ENCODE results near the gene SP5. TPM values are rescaled to one million over a fixed set of nuclear protein-coding genes. Genes with fewer than 3 reads are reported as not detected.

SP5 gene
- total RNA-seq, 1 experiment from 2014 or later: 161 TPM

GRCh38 chr2:170710609-170710979 is 4.5 kb upstream of the SP5 start:
- ChIA-PET POLR2A (no interaction called here), CTCF (no interaction called here)
- TF ChIP-seq CTCF (IDR thresholded peaks at IDR 0.05; ENCODE audit: insufficient read depth in 1 of 2, low read depth in 1 of 2, low read length in 1 of 2, severe bottlenecking in 1 of 2, unreplicated experiment in 1 of 2): no peak
- intact Hi-C loops (cut with micrococcal nuclease; ENCODE audit: unreplicated experiment): loop anchor here (5.0 kb wide), 2 partner anchors 178 to 263 kb away; no protein-coding TSS in a partner anchor
- H3K9me3 Mint-ChIP-seq (ENCODE audit: unreplicated experiment): peaks cover 12% of the 10 kb centered on the region
- peaks cover 18% of the 10 kb centered on the region for H3K4me1 Mint-ChIP-seq (ENCODE audit: low read depth, unreplicated experiment)
- no peak for DNase-seq
- Histone ChIP-seq H3K4me3 (ENCODE audit: low read depth, low read length) (peak overlapping the region; percentile 62), H3K9me3 (no peaks in the 10 kb centered on the region), H3K36me3 (ENCODE audit: control insufficient read depth, insufficient read depth, low read length) (no peaks in the 10 kb centered on the region), H3K4me1 (peaks cover 6% of the 10 kb centered on the region; the same call in 1 of the 2 replicates), H3K27me3 (replicated peaks; ENCODE audit: control insufficient read depth, insufficient read depth, low read length) (no peaks in the 10 kb centered on the region)
- BruUV-seq (replicated peaks): no TSS peak
- H3K4me3 Mint-ChIP-seq (ENCODE audit: unreplicated experiment): peak overlapping the region; percentile 100
- H3K36me3 Mint-ChIP-seq (ENCODE audit: insufficient read depth, unreplicated experiment): peaks cover 26% of the 10 kb centered on the region
- H3K27ac Mint-ChIP-seq (ENCODE audit: unreplicated experiment): no peak overlapping the region
- no peaks in the 10 kb centered on the region for H3K27me3 Mint-ChIP-seq (ENCODE audit: insufficient read depth, unreplicated experiment)

DNA sequence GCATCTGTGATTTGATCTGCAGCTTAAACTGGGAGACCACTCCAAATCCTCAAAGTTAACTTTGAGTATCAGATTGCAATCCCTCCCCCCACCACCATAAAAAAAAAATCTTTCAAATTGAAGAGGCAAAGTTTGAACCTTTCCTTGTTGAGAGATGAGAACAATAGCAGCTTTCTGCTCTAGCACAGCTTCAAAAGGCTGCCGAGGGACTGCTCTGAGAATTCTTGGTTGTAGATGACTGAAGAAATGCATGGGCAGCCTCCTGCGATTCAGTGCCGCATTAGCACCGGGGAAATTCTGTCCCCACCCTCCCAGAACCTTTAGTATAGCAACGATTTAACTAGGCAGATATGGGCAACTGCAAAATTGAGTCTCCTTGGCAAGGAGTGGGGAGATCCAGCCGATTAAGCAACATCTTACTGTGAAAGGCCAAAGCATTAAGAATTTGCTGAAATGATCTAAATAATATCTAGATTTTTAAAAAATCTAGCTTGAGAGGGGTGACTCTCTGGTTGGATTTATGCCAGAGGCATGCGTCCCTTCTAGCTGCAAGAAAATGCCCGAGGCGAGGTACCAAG is 3.9 kb upstream of the SP5 start:
- intact Hi-C loops (cut with micrococcal nuclease; ENCODE audit: unreplicated experiment): loop anchor here (5.0 kb wide), 2 partner anchors 179 to 264 kb away; no protein-coding TSS in a partner anchor
- H3K9me3 ChIP-seq: no peaks in the 10 kb centered on the region
- no peak overlapping the region for H3K27ac Mint-ChIP-seq (ENCODE audit: unreplicated experiment)
- H3K27me3 Mint-ChIP-seq (ENCODE audit: insufficient read depth, unreplicated experiment): no peaks in the 10 kb centered on the region
- peak overlapping the region; percentile 62 for H3K4me3 ChIP-seq (ENCODE audit: low read depth, low read length)
- H3K27me3 ChIP-seq (replicated peaks; ENCODE audit: control insufficient read depth, insufficient read depth, low read length): no peaks in the 10 kb centered on the region
- H3K36me3 Mint-ChIP-seq (ENCODE audit: insufficient read depth, unreplicated experiment): peaks cover 33% of the 10 kb centered on the region
- peaks cover 6% of the 10 kb centered on the region; the same call in 1 of the 2 replicates for H3K4me1 ChIP-seq
- TF ChIP-seq CTCF (IDR thresholded peaks at IDR 0.05; ENCODE audit: insufficient read depth in 1 of 2, low read depth in 1 of 2, low read length in 1 of 2, severe bottlenecking in 1 of 2, unreplicated experiment in 1 of 2): no peak
- POLR2A ChIA-PET: interaction anchor here (0.7 kb wide), 2 partner anchors 25 to 172 kb away, joined by 3 to 6 read pairs; no protein-coding TSS in a partner anchor
- CTCF ChIA-PET: interaction anchor here (0.9 to 2.2 kb wide), 3 partner anchors 249 to 350 kb away, joined by 5 to 7 read pairs (median 6); no protein-coding TSS in a partner anchor
- peaks cover 12% of the 10 kb centered on the region for H3K9me3 Mint-ChIP-seq (ENCODE audit: unreplicated experiment)
- H3K4me3 Mint-ChIP-seq (ENCODE audit: unreplicated experiment): peak overlapping the region; percentile 100
- peaks cover 18% of the 10 kb centered on the region for H3K4me1 Mint-ChIP-seq (ENCODE audit: low read depth, unreplicated experiment)
- H3K36me3 ChIP-seq (ENCODE audit: control insufficient read depth, insufficient read depth, low read length): no peaks in the 10 kb centered on the region
- DNase-seq: no peak
- BruUV-seq (replicated peaks): TSS peak; percentile 10

DNA sequence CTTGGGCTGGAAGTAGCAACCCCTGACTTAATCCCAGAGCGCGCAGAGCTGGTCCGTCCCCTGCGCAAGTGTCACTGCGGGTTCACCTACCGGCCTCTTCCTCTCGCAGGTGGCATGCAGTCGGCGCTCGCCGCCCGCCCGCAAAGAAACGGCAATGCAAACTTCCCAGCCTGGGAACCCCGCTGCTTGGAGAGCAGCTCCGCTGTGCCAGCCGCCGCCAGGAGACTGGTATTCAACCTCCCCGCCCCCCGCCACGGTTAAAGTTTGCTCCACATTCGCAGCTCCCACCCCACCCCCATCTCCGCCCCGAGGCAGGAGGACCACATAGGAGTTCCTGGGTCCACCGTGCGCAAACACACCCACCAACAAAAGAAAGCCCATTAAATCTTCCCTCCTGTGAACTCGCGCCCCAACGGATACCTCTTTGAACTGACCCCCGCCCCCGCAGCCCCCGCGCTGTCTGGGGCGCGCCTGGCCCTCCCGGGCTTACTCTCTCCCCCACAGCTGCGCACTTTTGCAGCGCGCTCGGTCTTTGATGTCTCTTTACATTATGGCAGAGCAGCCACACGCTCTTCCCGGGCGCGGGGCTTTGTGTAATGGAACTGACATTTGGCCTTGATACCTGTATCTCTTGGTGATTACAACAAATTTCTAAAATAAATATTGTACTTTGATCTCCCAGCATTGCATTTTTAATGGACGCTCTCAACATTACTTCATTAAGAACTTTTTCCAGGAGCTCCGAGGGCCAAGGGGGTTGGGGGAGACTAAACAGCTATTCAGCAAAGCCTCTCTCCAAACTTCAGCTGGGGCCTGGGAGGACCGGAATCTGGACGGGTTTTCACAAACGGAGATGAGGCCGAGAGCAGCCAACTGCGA is 3.1 kb upstream of the SP5 start:
- no peaks in the 10 kb centered on the region for H3K36me3 ChIP-seq (ENCODE audit: control insufficient read depth, insufficient read depth, low read length)
- H3K9me3 ChIP-seq: no peaks in the 10 kb centered on the region
- intact Hi-C loops (cut with micrococcal nuclease; ENCODE audit: unreplicated experiment): loop anchor here (5.0 kb wide), 2 partner anchors 180 to 265 kb away; no protein-coding TSS in a partner anchor
- CTCF ChIA-PET: interaction anchor here (0.9 to 3.0 kb wide), 4 partner anchors 104 to 351 kb away, joined by 5 to 12 read pairs (median 6); partner anchors contain the start of gene GAD1
- peak overlapping the region; percentile 54 for H3K27ac Mint-ChIP-seq (ENCODE audit: unreplicated experiment)
- H3K27me3 ChIP-seq (replicated peaks; ENCODE audit: control insufficient read depth, insufficient read depth, low read length): no peaks in the 10 kb centered on the region
- H3K4me1 Mint-ChIP-seq (ENCODE audit: low read depth, unreplicated experiment): peaks cover 18% of the 10 kb centered on the region
- BruUV-seq (replicated peaks): no TSS peak
- DNase-seq: peak; percentile 84 to 85
- H3K27me3 Mint-ChIP-seq (ENCODE audit: insufficient read depth, unreplicated experiment): no peaks in the 10 kb centered on the region
- peaks cover 12% of the 10 kb centered on the region for H3K9me3 Mint-ChIP-seq (ENCODE audit: unreplicated experiment)
- H3K36me3 Mint-ChIP-seq (ENCODE audit: insufficient read depth, unreplicated experiment): peaks cover 40% of the 10 kb centered on the region
- H3K4me3 ChIP-seq (ENCODE audit: low read depth, low read length): peak overlapping the region; percentile 62
- POLR2A ChIA-PET: interaction anchor here (0.7 kb wide), 3 partner anchors 26 to 173 kb away, joined by 3 to 6 read pairs (median 3); no protein-coding TSS in a partner anchor
- peak overlapping the region; percentile 100 for H3K4me3 Mint-ChIP-seq (ENCODE audit: unreplicated experiment)
- peaks cover 6% of the 10 kb centered on the region; the same call in 1 of the 2 replicates for H3K4me1 ChIP-seq
- TF ChIP-seq CTCF (IDR thresholded peaks at IDR 0.05; ENCODE audit: insufficient read depth in 1 of 2, low read depth in 1 of 2, low read length in 1 of 2, severe bottlenecking in 1 of 2, unreplicated experiment in 1 of 2): no peak

All from Caco-2 (cell line).